Right lung (tissue), 5 donors: ENCODE measurements around the gene RUFY3. TPM values are rescaled to one million over a fixed set of nuclear protein-coding genes. Genes with fewer than 3 reads are reported as not detected.
"Not testable (repeated sequence)": the region's sequence is repeated elsewhere in the genome, so short reads cannot be mapped to it uniquely, and the experiment has no call there.

ENCODE experiments used
- DNase-seq, 2 donors: peaks; one replicate each; pipeline ENCODE4 v3.0.0-alpha.2; 2013
- polyA plus RNA-seq, 5 donors: library from polyadenylated mRNA; unstranded; fragments of 120-200 nt; gene quantifications; one replicate each; pipeline versions ENCODE4 v1.2.1 to v1.2.3, GENCODE V29; 2013; ENCODE audit warnings: inconsistent platforms in 1 of 5, low replicate concordance in 1 of 5; ENCODE audit not compliant: insufficient read length in 5 of 5, insufficient read depth in 1 of 5

The RUFY3 gene
- polyA plus RNA-seq, 5 donors = 104 to 151 (median 137) TPM

GRCh38 chr4:70840631-70841030, 118.9 kb downstream of the RUFY3 start:
- not testable (repeated sequence) for DNase-seq

- no peak for DNase-seq
Observed at GRCh38 chr4:70841211-70841610, 119.4 kb downstream of the RUFY3 start.

- no peak for DNase-seq
Observed at GRCh38 chr4:70841951-70842350, 120.2 kb downstream of the RUFY3 start.

GRCh38 chr4:70842761-70843435, 121.1 kb downstream of the RUFY3 start:
- no peak for DNase-seq

GRCh38 chr4:70844180-70844579, 122.4 kb downstream of the RUFY3 start:
- no peak for DNase-seq

GRCh38 chr4:70849291-70849690, 127.5 kb downstream of the RUFY3 start:
- DNase-seq = no peak

- DNase-seq = no peak
Observed at GRCh38 chr4:70855464-70855863, 133.7 kb downstream of the RUFY3 start.

Other genes starting within 250 kb of the RUFY3 start
- not detected for gene MUC7, start 249.8 kb upstream of the RUFY3 start, polyA plus RNA-seq
- gene AMTN, start 203.4 kb upstream of the RUFY3 start, polyA plus RNA-seq = under 1 TPM in 2 of 5 donors, not detected in 3; 0.49 to 0.58 TPM
- not detected for gene AMBN, start 129.7 kb upstream of the RUFY3 start, polyA plus RNA-seq
- gene ENAM, start 93.2 kb upstream of the RUFY3 start, polyA plus RNA-seq = under 1 TPM; 0.14 to 0.84 (median 0.42) TPM
- gene JCHAIN, start 55.5 kb upstream of the RUFY3 start, polyA plus RNA-seq = 1 to 10 TPM; 1.9 to 4.1 (median 2.2) TPM
- 10 to 100 TPM; 27.9 to 37.2 (median 34.8) TPM for gene UTP3, start 33.4 kb upstream of the RUFY3 start, polyA plus RNA-seq
- 100 to 1,000 TPM; 122 to 138 (median 133) TPM for gene GRSF1, start 117.9 kb downstream of the RUFY3 start, polyA plus RNA-seq
- gene MOB1B, start 180.4 kb downstream of the RUFY3 start, polyA plus RNA-seq = 10 to 100 TPM; 31.2 to 53.5 (median 45.5) TPM